HFFc6 (cell line): Measurements from ENCODE around the gene APOC3. TPM values are rescaled to one million over a fixed set of nuclear protein-coding genes. Genes with fewer than 3 reads are reported as not detected.

Experiments used
- DNase-seq: peaks from one replicate; pipeline ENCODE4 v3.0.0-alpha.2; 2018
- H3K27ac Mint-ChIP-seq: 2 replicates; pipeline ENCODE4 v1.8.0; 2020; ENCODE audit warnings: mild to moderate bottlenecking, mixed read lengths
- H3K27me3 Mint-ChIP-seq: 2 replicates; pipeline ENCODE4 v1.8.0; 2021; ENCODE audit warnings: mild to moderate bottlenecking, moderate library complexity, mixed read lengths; ENCODE audit not compliant: insufficient read depth
- H3K36me3 Mint-ChIP-seq: 2 replicates; pipeline ENCODE4 v1.8.0; 2021; ENCODE audit warnings: low read depth, mixed read lengths
- H3K4me1 Mint-ChIP-seq: 2 replicates; pipeline ENCODE4 v1.8.0; 2020; ENCODE audit warnings: low read depth, mixed read lengths
- H3K4me3 Mint-ChIP-seq: 2 replicates; pipeline ENCODE4 v1.8.0; 2020; ENCODE audit warnings: mild to moderate bottlenecking, moderate library complexity, mixed read lengths
- H3K9me3 Mint-ChIP-seq: 2 replicates; pipeline ENCODE4 v1.8.0; 2020; ENCODE audit warnings: mild to moderate bottlenecking, mixed read lengths
- CTCF ChIP-seq: fragments of 200-600 bp; sonication (generic); IDR thresholded peaks from 2 replicates; pipeline ENCODE4 v1.5.0; 2021; ENCODE audit warnings: antibody characterized with exemption, mild to moderate bottlenecking
- total RNA-seq, 6 experiments: library from RNA; stranded (reverse); fragmentation: NEBNext Ultra II Directional; extraction: Animal tissue kit (Norgen Biotek cat#: 25700); gene quantifications; 2 replicates in 1 of 6; 3 replicates in 5 of 6; pipeline ENCODE4 v1.2.3, GENCODE V29; 2021

The APOC3 gene
- total RNA-seq, 6 experiments from 2014 or later = not detected

- DNase-seq = no peak
- no peaks in the 10 kb centered on the region for H3K9me3 Mint-ChIP-seq
- H3K36me3 Mint-ChIP-seq = peaks cover 40% of the 10 kb centered on the region
- peak overlapping the region; percentile 99 for H3K27ac Mint-ChIP-seq
- no peak for TF ChIP-seq CTCF
- peaks cover 60% of the 10 kb centered on the region for H3K4me1 Mint-ChIP-seq
- H3K27me3 Mint-ChIP-seq = peaks cover 2% of the 10 kb centered on the region; the same call in 1 of the 2 replicates
- peak overlapping the region; percentile 64; the same call in 1 of the 2 replicates for H3K4me3 Mint-ChIP-seq
These were observed 21.9 kb downstream of the APOC3 start for GRCh38 chr11:116851626-116852025.

- Mint-ChIP-seq H3K4me1 (peaks cover 68% of the 10 kb centered on the region), H3K9me3 (no peaks in the 10 kb centered on the region), H3K4me3 (peak overlapping the region; percentile 85), H3K36me3 (peaks cover 40% of the 10 kb centered on the region), H3K27ac (peak overlapping the region; percentile 99), H3K27me3 (peaks cover 2% of the 10 kb centered on the region; the same call in 1 of the 2 replicates)
- no peak for TF ChIP-seq CTCF
- peak; percentile 90 for DNase-seq
These were observed 22.7 kb downstream of the APOC3 start for GRCh38 chr11:116852261-116853031.

- Mint-ChIP-seq H3K4me1 (peaks cover 79% of the 10 kb centered on the region), H3K9me3 (no peaks in the 10 kb centered on the region), H3K36me3 (peaks cover 48% of the 10 kb centered on the region), H3K27ac (peak overlapping the region; percentile 99), H3K4me3 (peak overlapping the region; percentile 85), H3K27me3 (peaks cover 2% of the 10 kb centered on the region; the same call in 1 of the 2 replicates)
- no peak for TF ChIP-seq CTCF
- peak; percentile 99 for DNase-seq
These were observed 23.9 kb downstream of the APOC3 start for GRCh38 chr11:116853461-116854073.

GRCh38 chr11:116855413-116855812, 25.7 kb downstream of the APOC3 start:
- peaks cover 79% of the 10 kb centered on the region for H3K4me1 Mint-ChIP-seq
- TF ChIP-seq CTCF = no peak
- H3K27ac Mint-ChIP-seq = peak overlapping the region; percentile 80
- H3K9me3 Mint-ChIP-seq = no peaks in the 10 kb centered on the region
- H3K36me3 Mint-ChIP-seq = peaks cover 46% of the 10 kb centered on the region
- no peak for DNase-seq
- H3K4me3 Mint-ChIP-seq = no peak overlapping the region
- H3K27me3 Mint-ChIP-seq = no peaks in the 10 kb centered on the region; the same call in 1 of the 2 replicates

GRCh38 chr11:116856423-116856822, 26.7 kb downstream of the APOC3 start:
- Mint-ChIP-seq H3K36me3 (peaks cover 55% of the 10 kb centered on the region), H3K9me3 (no peaks in the 10 kb centered on the region), H3K27me3 (no peaks in the 10 kb centered on the region; the same call in 1 of the 2 replicates), H3K4me1 (peaks cover 82% of the 10 kb centered on the region), H3K4me3 (no peak overlapping the region), H3K27ac (no peak overlapping the region)
- no peak for DNase-seq
- no peak for TF ChIP-seq CTCF
